GM18502 (cell line): ENCODE results near the gene PPWD1.
"Not testable (repeated sequence)": the region's sequence is repeated elsewhere in the genome, so short reads cannot be mapped to it uniquely, and the experiment has no call there.

Experiments used
- ATAC-seq: cut with Tn5 transposase; IDR thresholded peaks from one replicate; pipeline ENCODE4 v1.9.1; 2021; ENCODE audit warnings: mild to moderate bottlenecking; ENCODE audit not compliant: unreplicated experiment, poor library complexity

Gene PPWD1

DNA sequence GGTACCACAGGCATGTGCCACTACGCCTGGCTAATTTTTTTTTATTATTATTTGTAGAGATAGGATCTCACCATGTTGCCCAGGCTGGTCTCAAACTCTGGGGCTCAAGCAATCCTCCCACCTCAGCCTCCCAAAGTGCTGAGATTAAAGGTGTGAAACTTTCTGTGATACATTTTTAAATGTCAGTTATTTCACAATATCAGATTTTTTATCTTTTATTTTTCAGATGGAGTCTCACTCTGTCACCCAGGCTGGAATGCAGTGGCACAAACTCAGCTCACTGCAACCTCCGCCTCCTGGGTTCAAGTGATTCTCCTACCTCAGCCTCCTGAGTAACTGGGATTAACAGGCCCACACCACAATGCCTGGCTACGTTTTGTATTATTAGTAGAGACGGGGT lies 58.9 kb downstream of the PPWD1 start:
- not testable (repeated sequence) for ATAC-seq

DNA sequence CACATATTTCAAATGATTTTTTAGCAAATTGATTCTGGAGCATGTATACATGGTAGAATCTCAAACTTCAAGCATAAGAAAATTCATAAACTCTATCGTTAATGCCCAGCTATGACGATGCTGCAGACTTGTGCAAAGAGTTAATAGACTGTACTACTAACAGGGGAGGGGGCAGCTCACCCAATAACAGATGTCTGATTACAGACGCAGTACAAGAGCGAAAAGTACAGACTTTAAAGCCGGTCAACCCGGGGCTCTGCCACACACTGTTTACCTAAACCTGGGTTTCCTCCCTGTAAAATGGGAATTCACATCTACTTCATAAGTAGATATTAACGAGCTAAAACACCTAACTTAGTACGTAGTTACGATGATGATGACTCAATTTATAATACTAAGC lies 60.4 kb downstream of the PPWD1 start:
- ATAC-seq: no peak

DNA sequence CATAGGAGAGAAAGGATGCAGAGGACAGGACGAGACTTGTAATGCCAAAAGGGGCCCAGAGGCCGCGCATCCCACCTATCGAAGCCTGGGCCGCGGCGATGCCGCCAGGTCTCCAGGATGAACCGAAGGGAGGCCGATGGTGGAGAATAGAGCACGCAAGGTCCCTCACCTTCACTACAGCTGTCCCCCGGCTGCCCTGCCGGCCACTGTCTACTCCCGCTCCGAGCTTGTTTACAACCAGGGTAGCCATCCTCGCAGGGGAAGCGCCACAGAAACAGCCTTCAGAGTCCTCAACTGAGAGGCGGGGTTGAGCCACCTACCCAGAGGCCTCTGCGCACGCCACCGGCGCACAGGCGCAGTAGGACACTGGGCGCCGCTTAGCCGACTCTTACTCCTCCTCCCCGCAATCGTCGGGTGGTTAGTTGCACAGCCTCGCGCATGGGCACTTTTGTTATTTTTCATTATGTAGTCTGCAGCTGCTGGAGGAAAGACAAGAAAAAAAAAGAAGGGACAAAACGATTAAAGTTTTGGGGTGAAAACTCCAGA lies 61.0 kb downstream of the PPWD1 start, which contains the start of gene TRIM23:
TRIM23 (minus strand) TSS at position 309 of the 546 bp plus-strand sequence; CDS start at position 250, 59 bp downstream.
- ATAC-seq: peak; percentile 96

DNA sequence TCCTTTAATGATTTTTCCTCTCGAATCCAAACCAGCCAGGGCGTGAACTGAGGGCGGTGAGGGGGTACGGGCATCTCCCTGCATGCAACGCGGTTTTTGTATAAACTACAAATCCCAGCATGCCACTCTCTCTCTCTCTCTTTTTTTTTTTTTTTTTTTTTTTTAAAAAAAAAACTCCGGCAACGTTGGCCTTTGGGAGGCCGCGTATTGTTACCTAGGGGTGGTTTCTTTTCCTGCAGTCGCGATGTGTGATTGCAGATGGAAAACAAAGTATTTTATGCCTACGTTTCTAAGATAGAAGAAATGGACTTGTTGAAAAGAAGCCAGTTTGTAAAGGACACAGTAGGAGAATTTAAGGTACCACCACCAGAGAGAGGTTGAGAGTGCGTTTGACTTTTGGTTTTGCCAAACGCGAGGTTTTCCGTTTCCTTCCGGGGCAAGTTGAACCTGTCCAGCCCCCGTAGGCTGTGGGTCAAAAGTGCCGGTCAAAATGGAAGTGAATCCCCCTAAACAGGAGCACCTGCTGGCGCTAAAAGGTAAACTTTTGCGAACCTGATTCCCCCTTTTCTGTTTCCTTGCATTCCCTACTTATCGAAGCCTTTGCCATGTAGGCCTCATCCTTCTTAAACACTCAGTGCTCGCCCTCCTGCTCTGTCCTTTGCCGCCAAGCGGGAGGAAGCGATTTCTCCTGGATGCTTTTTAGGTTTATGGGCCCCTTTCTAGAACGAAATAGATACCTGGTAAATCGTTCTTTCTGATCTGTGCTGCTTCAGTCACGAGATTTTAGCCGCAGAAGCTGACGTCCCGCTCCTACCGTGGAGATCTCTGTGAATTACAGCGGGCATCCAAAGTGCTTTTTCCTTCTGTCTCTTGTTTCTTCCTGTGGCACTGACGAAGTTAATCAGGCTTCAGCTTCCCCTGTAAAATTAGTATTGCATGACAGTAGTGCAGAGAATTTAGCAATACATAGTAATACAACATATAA lies 61.8 kb downstream of the PPWD1 start, which contains the start of the genes SHLD3 and TRAPPC13:
SHLD3 (plus strand) TSS at position 457 of the 985 bp plus-strand sequence. CDS start 4,561 bp downstream, outside the sequence.
TRAPPC13 (plus strand) TSS at position 457 of the 985 bp plus-strand sequence; CDS start at position 491, 34 bp downstream.
- peak; percentile 81 for ATAC-seq

DNA sequence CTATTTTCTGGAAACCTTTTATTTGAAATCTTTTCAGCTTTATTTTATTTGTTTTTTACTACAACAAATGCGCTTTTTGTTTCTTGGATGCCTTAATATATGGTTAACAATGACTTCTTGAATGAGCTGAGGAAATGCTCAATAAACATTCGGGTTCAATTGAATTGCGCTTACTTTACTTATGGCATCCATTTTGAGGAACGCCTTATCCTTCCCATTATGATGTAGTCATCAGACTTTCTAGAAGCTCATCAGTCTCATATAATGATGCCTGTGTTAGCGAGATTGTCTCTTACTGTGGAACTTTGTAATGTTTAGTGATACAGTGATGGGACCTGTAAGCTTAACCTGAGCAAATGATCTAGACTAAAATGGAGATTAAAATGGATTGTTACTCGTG lies 62.6 kb downstream of the PPWD1 start:
- ATAC-seq: no peak

DNA sequence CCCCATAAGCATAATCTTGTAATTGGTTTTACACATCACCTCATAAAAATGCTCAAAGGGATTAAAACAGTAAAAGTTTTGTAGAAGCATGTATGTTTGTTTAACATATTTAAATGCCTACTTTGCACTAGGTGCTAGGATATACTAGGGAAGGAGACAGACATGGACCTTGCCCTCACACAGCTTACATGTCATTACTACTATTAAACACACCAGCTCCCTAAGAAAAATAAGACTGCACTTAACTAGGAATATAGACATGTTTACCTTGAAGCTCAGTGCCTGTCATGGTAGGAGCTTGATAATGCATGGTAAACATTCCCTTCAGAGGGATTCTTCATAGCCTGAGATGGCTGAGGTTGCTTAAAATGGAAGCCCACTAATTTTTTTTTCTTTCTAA lies 67.9 kb downstream of the PPWD1 start:
- ATAC-seq: no peak
